HG03565 (cell line): ENCODE measurements around the gene RPS5.
"Not testable (repeated sequence)": the region's sequence is repeated elsewhere in the genome, so short reads cannot be mapped to it uniquely, and the experiment has no call there.

Source experiments
- ATAC-seq: cut with Tn5 transposase; IDR thresholded peaks from one replicate; pipeline ENCODE4 v1.9.1; 2021; ENCODE audit warnings: mild to moderate bottlenecking, moderate library complexity; ENCODE audit not compliant: unreplicated experiment

Gene RPS5

DNA sequence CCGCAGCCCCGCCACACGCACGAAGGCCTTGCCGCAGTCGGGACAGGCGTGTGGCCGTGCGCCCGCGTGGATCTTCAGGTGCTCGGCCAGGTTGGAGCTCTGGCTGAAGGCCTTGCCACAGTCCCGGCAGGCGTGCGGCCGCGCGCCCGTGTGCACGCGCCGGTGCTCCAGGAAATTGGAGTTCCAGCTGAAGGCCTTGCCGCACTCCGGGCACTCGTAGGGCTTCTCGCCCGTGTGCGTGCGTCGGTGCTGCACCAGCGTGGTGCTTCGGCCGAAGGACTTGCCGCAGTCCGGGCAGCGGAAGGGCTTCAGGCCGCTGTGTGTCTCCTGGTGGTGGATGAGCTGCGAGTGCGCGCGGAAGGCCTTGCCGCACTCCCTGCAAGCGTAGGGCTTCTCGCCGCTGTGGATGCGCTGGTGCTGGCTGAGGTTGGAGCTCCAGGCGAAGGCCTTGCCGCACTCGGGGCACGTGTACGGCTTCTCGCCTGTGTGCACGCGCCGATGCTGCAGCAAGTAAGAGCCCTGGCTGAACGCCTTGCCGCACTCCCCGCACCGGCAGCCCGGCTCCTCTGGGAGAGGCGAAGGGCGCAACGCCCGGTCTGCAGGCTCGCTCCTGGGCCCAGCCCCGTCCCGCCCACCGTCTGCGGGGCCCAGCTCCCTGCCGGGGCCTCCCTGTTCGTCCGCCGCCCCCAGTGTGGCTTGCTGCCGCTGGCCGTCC is 30.1 kb upstream of the RPS5 start:
- ATAC-seq = no peak

DNA sequence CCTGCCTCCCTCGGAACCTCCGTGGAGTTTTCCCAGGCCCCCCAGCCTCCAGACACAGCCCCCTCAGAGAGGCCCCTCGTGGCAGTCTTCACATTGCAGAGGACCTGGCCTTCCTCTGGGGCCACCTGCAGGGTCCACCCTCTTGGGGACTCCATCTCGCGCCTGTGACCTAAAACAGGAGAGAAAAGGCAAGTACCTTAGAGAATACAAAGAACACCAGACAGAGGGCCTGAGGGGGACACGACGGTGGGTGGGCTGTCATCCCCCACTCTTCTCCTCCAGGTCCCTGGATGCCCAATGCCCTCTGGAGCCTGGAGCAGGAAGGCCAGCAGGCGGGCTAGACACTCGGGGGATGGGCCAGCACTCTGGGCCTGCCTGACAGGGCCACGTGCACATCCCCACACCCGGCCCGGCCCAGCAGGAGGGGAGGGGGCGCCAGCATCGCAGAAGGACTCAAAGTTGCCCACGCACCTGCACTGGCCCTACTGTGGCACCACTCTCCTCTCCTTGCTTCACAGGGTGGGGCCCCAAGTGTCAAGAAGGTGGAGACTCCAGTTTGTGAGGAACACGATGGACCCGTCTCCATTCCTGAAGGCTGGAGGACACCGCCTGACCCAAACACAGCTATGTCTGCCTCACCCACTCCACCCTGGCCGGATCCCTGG is 29.5 kb upstream of the RPS5 start:
- ATAC-seq = no peak

DNA sequence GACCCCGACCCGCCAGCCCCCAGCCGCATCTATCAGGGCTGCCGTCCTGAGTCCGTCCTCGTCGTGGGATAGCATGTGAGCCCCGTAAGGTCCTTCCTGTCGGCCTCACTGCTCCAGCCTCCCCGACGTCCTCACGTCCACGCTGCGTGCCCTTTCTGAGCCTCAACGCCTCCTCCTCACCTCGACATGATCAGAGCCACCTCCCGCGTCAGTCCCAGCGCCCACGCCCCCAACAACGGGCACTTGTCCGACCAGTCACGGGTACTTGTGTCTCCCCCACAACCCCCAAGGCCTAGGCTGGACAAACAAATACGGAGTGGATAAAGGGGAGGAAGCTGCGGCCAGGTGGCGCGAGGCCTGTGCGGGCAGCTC is 25.2 kb upstream of the RPS5 start:
- ATAC-seq = peak; percentile 1

GRCh38 chr19:58362272-58362994 is 24.6 kb upstream of the RPS5 start, which contains the start of gene ZNF497:
Gene ZNF497, minus strand, starts transcription at chr19:58362751. Its CDS starts 5,116 bp downstream, at chr19:58357635.
- ATAC-seq = peak; percentile 82

DNA sequence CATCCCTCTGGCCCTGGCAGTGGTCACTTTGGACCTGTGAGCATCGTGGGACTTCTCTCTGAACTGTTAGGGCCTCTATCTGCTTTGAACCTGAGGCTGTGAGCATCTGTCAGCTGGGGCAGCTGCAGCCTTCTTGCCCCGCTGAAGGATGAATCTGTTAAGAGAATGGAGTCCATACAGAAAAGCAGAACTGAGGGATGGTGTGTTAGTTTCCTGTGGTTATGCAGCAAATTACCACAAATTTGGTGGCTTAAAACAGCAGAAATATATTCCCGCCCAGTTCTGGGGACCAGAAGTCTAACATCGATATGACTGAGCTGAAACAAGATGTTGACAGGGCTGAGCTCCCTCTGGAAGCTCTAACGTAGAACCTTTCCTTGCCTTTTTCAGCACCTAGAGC is 22.9 kb upstream of the RPS5 start:
- ATAC-seq = no peak

GRCh38 chr19:58366585-58367430 is 20.3 kb upstream of the RPS5 start:
- no peak for ATAC-seq

DNA sequence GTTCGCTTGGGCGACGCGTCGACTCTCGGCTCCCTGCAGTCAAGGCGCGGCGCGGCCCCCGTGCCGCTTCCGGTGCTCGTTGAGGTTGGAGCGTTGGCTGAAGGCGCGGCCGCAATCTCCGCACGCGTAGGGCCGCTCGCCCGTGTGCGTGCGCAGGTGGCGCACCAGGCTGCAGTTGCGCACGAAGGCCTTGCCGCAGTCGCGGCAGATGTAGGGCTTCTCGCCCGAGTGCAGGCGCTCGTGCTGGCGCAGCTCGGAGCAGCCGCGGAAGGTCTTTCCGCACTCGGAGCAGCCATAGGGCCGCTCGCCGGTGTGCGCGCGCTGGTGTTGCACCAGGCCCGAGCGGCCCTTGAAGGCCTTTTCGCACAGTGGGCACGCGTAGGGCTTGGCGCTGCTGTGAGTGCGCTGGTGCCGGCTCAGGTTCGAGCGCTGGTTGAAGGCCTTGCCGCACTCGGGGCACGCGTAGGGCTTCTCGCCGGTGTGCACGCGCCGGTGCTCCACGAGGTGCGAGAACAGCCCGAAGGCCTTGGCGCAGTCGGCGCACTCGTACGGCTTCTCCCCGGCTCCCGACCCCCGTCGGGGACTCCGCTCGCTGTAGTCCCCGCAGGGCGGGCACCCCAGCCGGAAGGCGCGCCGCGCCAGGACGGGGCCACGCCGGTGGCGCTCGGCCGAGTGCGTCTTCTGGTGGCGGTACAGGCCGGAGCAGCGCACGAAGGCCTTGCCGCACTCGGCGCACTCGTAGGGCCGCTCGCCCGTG is 19.2 kb upstream of the RPS5 start:
- no peak for ATAC-seq

GRCh38 chr19:58368561-58369360 is 18.3 kb upstream of the RPS5 start:
- no peak for ATAC-seq

GRCh38 chr19:58372311-58373133 is 14.5 kb upstream of the RPS5 start:
- no peak for ATAC-seq

DNA sequence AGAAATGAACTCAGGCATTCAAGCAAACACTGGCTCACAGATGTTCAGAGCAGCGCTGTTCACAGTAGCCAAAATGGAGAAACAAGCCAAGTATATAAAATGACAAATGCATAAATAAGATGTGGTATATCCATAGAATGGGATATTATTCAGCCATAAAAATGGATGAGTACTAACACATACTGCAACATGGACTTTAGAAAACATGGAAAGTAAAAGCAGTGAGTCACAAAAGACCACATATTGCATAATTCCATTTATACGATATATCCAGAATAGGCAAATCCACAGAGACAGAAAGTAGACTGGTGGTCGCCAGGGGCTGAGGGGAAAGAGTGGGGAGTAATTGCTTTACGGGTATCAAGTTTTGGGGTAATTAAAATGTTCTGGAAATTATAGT is 12.9 kb upstream of the RPS5 start:
- ATAC-seq = no peak

GRCh38 chr19:58376724-58377123 is 10.3 kb upstream of the RPS5 start:
- not testable (repeated sequence) for ATAC-seq

GRCh38 chr19:58379246-58379645 is 7.8 kb upstream of the RPS5 start:
- ATAC-seq = no peak

GRCh38 chr19:58380037-58380661 is 6.9 kb upstream of the RPS5 start:
- no peak for ATAC-seq

GRCh38 chr19:58380662-58381459 is 6.2 kb upstream of the RPS5 start, which contains the start of gene ZNF837:
Gene ZNF837, minus strand, starts transcription at chr19:58381030. Its CDS starts 11,698 bp downstream, at chr19:58369332.
- ATAC-seq = peak; percentile 63

DNA sequence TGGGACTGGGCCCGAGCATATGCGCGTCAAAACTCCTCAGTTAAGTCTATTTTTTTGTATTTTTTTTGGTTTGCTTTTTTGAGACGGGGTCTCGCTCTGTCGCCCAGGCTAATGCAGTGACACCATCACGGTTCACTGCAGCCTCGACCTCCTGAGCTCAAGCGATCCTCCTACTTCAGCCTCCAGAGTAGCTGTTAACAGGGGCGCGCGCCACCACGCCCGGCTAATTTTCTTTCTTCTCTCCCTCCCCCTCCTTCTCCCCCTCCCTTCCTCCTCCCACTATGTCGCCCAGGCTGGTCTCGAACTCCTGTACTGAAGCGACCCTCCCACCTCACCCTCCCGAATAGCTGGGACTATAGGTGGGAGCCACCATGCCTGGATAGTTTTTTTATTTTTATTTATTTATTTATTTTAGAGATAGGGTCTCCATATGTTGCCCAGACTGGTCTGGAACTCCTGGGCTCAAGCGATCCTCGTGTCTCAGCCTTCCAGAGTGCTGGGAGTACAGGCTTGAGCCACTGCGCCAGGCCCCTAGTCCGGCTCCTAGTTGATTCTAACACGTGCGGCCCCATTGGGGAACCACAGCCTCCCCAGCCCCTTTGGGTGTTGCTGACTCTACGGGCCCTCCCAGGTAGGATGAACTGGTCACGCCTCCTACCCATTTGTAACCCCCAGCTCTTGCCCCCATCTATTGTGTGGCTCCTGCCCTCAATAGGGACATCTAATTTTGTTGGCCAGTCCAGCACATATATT is 5.4 kb upstream of the RPS5 start:
- ATAC-seq = no peak

- no peak for ATAC-seq
These were observed 4.0 kb upstream of the RPS5 start for GRCh38 chr19:58382997-58383603.
